Immature natural killer cell (primary cell): ENCODE results near the gene NME4. TPM values are rescaled to one million over a fixed set of nuclear protein-coding genes. Genes with fewer than 3 reads are reported as not detected.
"Not testable (repeated sequence)": the region's sequence is repeated elsewhere in the genome, so short reads cannot be mapped to it uniquely, and the experiment has no call there.

Experiments
- DNase-seq, 3 donors: peaks; one replicate each; pipeline ENCODE4 v3.0.0; 2022; ENCODE audit warnings: mixed read lengths in 1 of 3
- H3K27ac Mint-ChIP-seq, 6 donors: one replicate each; pipeline ENCODE4 v1.8.0; 2020; ENCODE audit warnings: mixed read lengths in 6 of 6, mild to moderate bottlenecking in 5 of 6, inconsistent platforms in 4 of 6, moderate library complexity in 3 of 6
- H3K27me3 Mint-ChIP-seq, 3 donors: one replicate each; pipeline ENCODE4 v1.8.0; 2020 to 2021; ENCODE audit warnings: low read depth in 3 of 3, mild to moderate bottlenecking in 3 of 3, mixed read lengths in 3 of 3, moderate library complexity in 3 of 3, inconsistent platforms in 1 of 3
- H3K36me3 Mint-ChIP-seq, 3 donors: one replicate each; pipeline ENCODE4 v1.8.0; 2020; ENCODE audit warnings: mixed read lengths in 3 of 3, inconsistent platforms in 2 of 3, mild to moderate bottlenecking in 2 of 3
- H3K4me1 Mint-ChIP-seq, 2 donors: one replicate each; pipeline ENCODE4 v1.8.0; 2020; ENCODE audit warnings: inconsistent platforms in 2 of 2, mild to moderate bottlenecking in 2 of 2, mixed read lengths in 2 of 2, moderate library complexity in 1 of 2
- H3K4me3 Mint-ChIP-seq, 5 donors: one replicate each; pipeline ENCODE4 v1.8.0; 2020; ENCODE audit warnings: mild to moderate bottlenecking in 5 of 5, mixed read lengths in 5 of 5, inconsistent platforms in 3 of 5, moderate library complexity in 3 of 5
- H3K9me3 Mint-ChIP-seq, 6 donors: one replicate each; pipeline ENCODE4 v1.8.0; 2020; ENCODE audit warnings: mild to moderate bottlenecking in 6 of 6, mixed read lengths in 6 of 6, inconsistent platforms in 4 of 6, moderate library complexity in 3 of 6
- polyA plus RNA-seq, 3 donors: library from polyadenylated mRNA; unstranded; fragments of 300-500 nt; fragmentation: Illumina TruSeq; gene quantifications; one replicate each; pipeline ENCODE4 v1.2.3, GENCODE V29; 2021

NME4 gene
- polyA plus RNA-seq, 3 donors from 2014 or later: 30.4 to 53.7 (median 36.5) TPM

GRCh38 chr16:400061-400591 lies 3.1 kb downstream of the NME4 start:
- H3K4me1 Mint-ChIP-seq: peaks cover 20 to 26% of the 10 kb centered on the region in 2 donors
- DNase-seq: no peak
- no peaks in the 10 kb centered on the region for H3K36me3 Mint-ChIP-seq
- H3K27me3 Mint-ChIP-seq: peaks cover 10 to 24% (median 21%) of the 10 kb centered on the region in 3 donors
- peak overlapping the region; percentile 84 to 89 (median 87) for H3K4me3 Mint-ChIP-seq
- peak overlapping the region; percentile 77 to 92 (median 88) for H3K27ac Mint-ChIP-seq
- no peaks in the 10 kb centered on the region for H3K9me3 Mint-ChIP-seq

GRCh38 chr16:401468-402348 lies 4.7 kb downstream of the NME4 start, which contains the start of gene DECR2:
TSS of gene DECR2 (plus strand) at chr16:401885. CDS start at chr16:401964, 79 bp downstream.
- H3K4me1 Mint-ChIP-seq: peaks cover 10 to 18% of the 10 kb centered on the region in 2 donors

GRCh38 chr16:404971-405486 lies 8.0 kb downstream of the NME4 start:
- Mint-ChIP-seq H3K9me3 (no peaks in the 10 kb centered on the region), H3K4me1 (peaks cover 7 to 10% of the 10 kb centered on the region in 2 donors), H3K27me3 (peaks cover 1 to 12% (median 11%) of the 10 kb centered on the region in 3 donors), H3K4me3 (no peak overlapping the region), H3K36me3 (no peaks in the 10 kb centered on the region), H3K27ac (no peak overlapping the region)
- no peak for DNase-seq

More at GRCh38 chr16:401468-402348, 4.7 kb downstream of the NME4 start, which contains the start of gene DECR2:
- Mint-ChIP-seq H3K27ac (peak within 1 kb of the TSS; percentile 77 to 92 (median 88)), H3K9me3 (no peaks in the 10 kb centered on the region), H3K4me3 (peak within 1 kb of the TSS; percentile 84 to 89 (median 87)), H3K27me3 (peaks cover 8 to 23% (median 20%) of the 10 kb centered on the region in 3 donors), H3K36me3 (no peaks in the 10 kb centered on the region)
- DNase-seq: peak; percentile 92 to 95 (median 95)

GRCh38 chr16:405548-406506 lies 8.8 kb downstream of the NME4 start:
- Mint-ChIP-seq H3K27ac (peak overlapping the region in 1 of 6 donors; percentile 7), H3K27me3 (peaks cover 1 to 8% (median 7%) of the 10 kb centered on the region in 3 donors), H3K4me3 (no peak overlapping the region), H3K36me3 (no peaks in the 10 kb centered on the region), H3K4me1 (peaks cover 0 to 3% of the 10 kb centered on the region in 2 donors), H3K9me3 (no peaks in the 10 kb centered on the region)
- no peak for DNase-seq

- peaks cover 0 to 1% of the 10 kb centered on the region in 2 donors for H3K4me1 Mint-ChIP-seq
- H3K4me3 Mint-ChIP-seq: no peak overlapping the region
- DNase-seq: no peak
- H3K36me3 Mint-ChIP-seq: no peaks in the 10 kb centered on the region
- no peaks in the 10 kb centered on the region for H3K9me3 Mint-ChIP-seq
- peaks cover 0 to under 1% (median 0%) of the 10 kb centered on the region in 3 donors for H3K27me3 Mint-ChIP-seq
- no peak overlapping the region for H3K27ac Mint-ChIP-seq
These were observed 10.3 kb downstream of the NME4 start for GRCh38 chr16:407253-407652.

GRCh38 chr16:410516-411178 lies 13.6 kb downstream of the NME4 start:
- Mint-ChIP-seq H3K4me1 (no peaks in the 10 kb centered on the region), H3K9me3 (no peaks in the 10 kb centered on the region), H3K27ac (no peak overlapping the region), H3K36me3 (no peaks in the 10 kb centered on the region), H3K4me3 (no peak overlapping the region), H3K27me3 (no peaks in the 10 kb centered on the region)
- DNase-seq: no peak

- no peak for DNase-seq
- no peaks in the 10 kb centered on the region for H3K36me3 Mint-ChIP-seq
- H3K27me3 Mint-ChIP-seq: no peaks in the 10 kb centered on the region
- no peak overlapping the region for H3K27ac Mint-ChIP-seq
- H3K4me1 Mint-ChIP-seq: no peaks in the 10 kb centered on the region
- no peak overlapping the region for H3K4me3 Mint-ChIP-seq
- no peaks in the 10 kb centered on the region for H3K9me3 Mint-ChIP-seq
These were observed 14.7 kb downstream of the NME4 start for GRCh38 chr16:411576-412265.

GRCh38 chr16:414395-415169 lies 17.6 kb downstream of the NME4 start:
- Mint-ChIP-seq H3K4me1 (no peaks in the 10 kb centered on the region), H3K27ac (no peak overlapping the region), H3K4me3 (no peak overlapping the region), H3K36me3 (no peaks in the 10 kb centered on the region), H3K27me3 (peaks cover 0 to 2% (median 0%) of the 10 kb centered on the region in 3 donors), H3K9me3 (no peaks in the 10 kb centered on the region)
- DNase-seq: no peak

GRCh38 chr16:415170-415498 lies 18.1 kb downstream of the NME4 start:
- not testable (repeated sequence) for H3K9me3 Mint-ChIP-seq, H3K4me3 Mint-ChIP-seq, H3K4me1 Mint-ChIP-seq, DNase-seq, H3K27me3 Mint-ChIP-seq, H3K27ac Mint-ChIP-seq, H3K36me3 Mint-ChIP-seq

- not testable (repeated sequence) for H3K4me3 Mint-ChIP-seq, H3K36me3 Mint-ChIP-seq, DNase-seq, H3K9me3 Mint-ChIP-seq, H3K27ac Mint-ChIP-seq, H3K27me3 Mint-ChIP-seq
- peaks cover 13 to 15% of the 10 kb centered on the region in 2 donors for H3K4me1 Mint-ChIP-seq
These were observed 25.2 kb downstream of the NME4 start for GRCh38 chr16:422179-422578.

- Mint-ChIP-seq H3K27me3 (peaks cover 3 to 4% (median 3%) of the 10 kb centered on the region in 3 donors), H3K27ac (peak overlapping the region; percentile 23 to 89 (median 78)), H3K4me3 (peak overlapping the region; percentile 85 to 90 (median 89)), H3K4me1 (peaks cover 30 to 32% of the 10 kb centered on the region in 2 donors), H3K9me3 (no peaks in the 10 kb centered on the region), H3K36me3 (peaks cover 0 to 5% (median 0%) of the 10 kb centered on the region in 3 donors)
- no peak for DNase-seq
These were observed 27.1 kb downstream of the NME4 start for GRCh38 chr16:424033-424622.
